PC-3 (cell line): ENCODE data around the gene RND3. TPM values are rescaled to one million over a fixed set of nuclear protein-coding genes. Genes with fewer than 3 reads are reported as not detected.

Experiments used
- ATAC-seq: fragments of 200-7000 bp; cut with Tn5 transposase; 2 replicates; pipeline ENCODE4 v1.9.1; 2020; ENCODE audit warnings: mild to moderate bottlenecking, moderate library complexity
- BruUV-seq: library from RNA; stranded (reverse); fragments of 400-500 nt; replicated peaks from 2 replicates; lab custom pipeline; 2021; lab: Mats Ljungman, UMichigan
- CTCF ChIA-PET: fragments of 300-600 bp; sonication (Branson Sonifier 250); formaldehyde crosslinking; loops from one replicate; lab custom pipeline; 2022; ENCODE audit warnings: antibody characterized with exemption; lab: Charles Lee
- POLR2A ChIA-PET: fragments of 300-600 bp; sonication (Branson Sonifier 250); formaldehyde crosslinking; loops from one replicate; lab custom pipeline; 2022; ENCODE audit warnings: antibody characterized with exemption; ENCODE audit not compliant: unreplicated experiment; lab: Charles Lee
- DNase-seq: peaks from one replicate; pipeline ENCODE4 v3.0.0-alpha.2; 2015
- H2AFZ ChIP-seq: fragments of 300-600 bp; sonication (generic); 2 replicates; pipeline ENCODE4 v1.6.0; 2016; ENCODE audit warnings: antibody characterized with exemption, low read length
- H3F3A ChIP-seq: fragments of 300-600 bp; sonication (generic); one replicate; pipeline ENCODE4 v1.6.0; 2017; ENCODE audit warnings: antibody characterized with exemption, low read length, control low read depth, mild to moderate bottlenecking; ENCODE audit not compliant: unreplicated experiment
- H3K27ac ChIP-seq: fragments of 300-600 bp; sonication (generic); 2 replicates; pipeline ENCODE4 v1.5.1; 2016; ENCODE audit warnings: mild to moderate bottlenecking, low read length
- H3K27me3 ChIP-seq: fragments of 300-600 bp; sonication (generic); 2 replicates; pipeline ENCODE4 v1.6.1; 2016; ENCODE audit warnings: low read length, mixed read lengths
- H3K36me3 ChIP-seq: fragments of 300-600 bp; sonication (generic); 2 replicates; pipeline ENCODE4 v1.6.1; 2016; ENCODE audit warnings: low read depth, mixed run types, low read length, mixed read lengths
- H3K4me1 ChIP-seq: fragments of 300-600 bp; sonication (generic); 2 replicates; pipeline ENCODE4 v1.5.1; 2016; ENCODE audit warnings: low read length; ENCODE audit not compliant: insufficient read depth
- H3K4me2 ChIP-seq: fragments of 300-600 bp; sonication (generic); 2 replicates; pipeline ENCODE4 v1.6.0; 2016; ENCODE audit warnings: low read length
- H3K4me3 ChIP-seq: fragments of 300-600 bp; sonication (generic); 2 replicates; pipeline ENCODE4 v1.5.1; 2016; ENCODE audit warnings: mild to moderate bottlenecking, low read length, mixed read lengths
- H3K79me2 ChIP-seq: fragments of 300-600 bp; sonication (generic); 2 replicates; pipeline ENCODE4 v1.6.1; 2017; ENCODE audit warnings: low read length, mixed read lengths
- H3K9ac ChIP-seq: fragments of 300-600 bp; sonication (generic); 2 replicates; pipeline ENCODE4 v1.6.0; 2016; ENCODE audit warnings: mild to moderate bottlenecking, low read length
- H3K9me2 ChIP-seq: fragments of 300-600 bp; sonication (generic); replicated peaks from 2 replicates; pipeline ENCODE4 v1.6.1; 2016; ENCODE audit warnings: mixed run types, low read length, mixed read lengths
- H3K9me3 ChIP-seq: fragments of 300-600 bp; sonication (generic); 2 replicates; pipeline ENCODE4 v1.6.1; 2016; ENCODE audit warnings: low read length, mixed read lengths
- H4K20me1 ChIP-seq: fragments of 300-600 bp; sonication (generic); 2 replicates; pipeline ENCODE4 v1.6.1; 2016; ENCODE audit warnings: low read length, mixed read lengths
- CTCF ChIP-seq: fragments of 300-600 bp; sonication (generic); conservative IDR thresholded peaks from 2 replicates; pipeline ENCODE4 v1.5.1; 2017; ENCODE audit warnings: antibody characterized with exemption, low read depth, mild to moderate bottlenecking, low read length
- EZH2 ChIP-seq: fragments of 300-600 bp; sonication (generic); IDR thresholded peaks from one replicate; pipeline ENCODE4 v1.6.1; 2017; ENCODE audit warnings: antibody characterized with exemption, mild to moderate bottlenecking, low read length; ENCODE audit not compliant: unreplicated experiment
- EZH2phosphoT487 ChIP-seq: fragments of 300-600 bp; sonication (generic); IDR thresholded peaks from 2 replicates; pipeline ENCODE4 v1.6.1; 2018; ENCODE audit warnings: mild to moderate bottlenecking, antibody characterized with exemption, low read length, borderline replicate concordance
- intact Hi-C: fragments of 100-400 bp; cut with micrococcal nuclease; formaldehyde crosslinking; loops from 2 replicates; pipeline ENCODE4 v1.9.0; 2023
- total RNA-seq: library from RNA; depleted of rRNA; stranded (reverse); fragments of >200 nt; gene quantifications from 2 replicates; pipeline ENCODE4 v1.2.3, GENCODE V29; 2014

Gene RND3
- total RNA-seq, 1 experiment from 2014 or later, result 201 TPM

- POLR2A ChIA-PET, result interaction anchor here (0.7 kb wide), 1 partner anchor 149 kb away, joined by 3 read pairs; no protein-coding TSS in a partner anchor
- intact Hi-C loops, result loop anchor here (2.0 to 5.0 kb wide), 2 partner anchors 279 to 700 kb away; no protein-coding TSS in a partner anchor
- TF ChIP-seq EZH2phosphoT487, result no peak
- no peak for TF ChIP-seq EZH2
- peaks cover 59% of the 10 kb centered on the region for H3K4me1 ChIP-seq
- DNase-seq (peak; percentile 27), ATAC-seq (peak; percentile 1; the same call in 1 of the 2 replicates)
- peaks cover 44% of the 10 kb centered on the region for H3K36me3 ChIP-seq
- peaks cover 41% of the 10 kb centered on the region for H3K79me2 ChIP-seq
- H3K4me3 ChIP-seq, result no peak overlapping the region
- peaks cover 41% of the 10 kb centered on the region for H4K20me1 ChIP-seq
- H3F3A ChIP-seq, result peaks cover 13% of the 10 kb centered on the region
- peak overlapping the region; percentile 16 for H3K27ac ChIP-seq
- H3K9me3 ChIP-seq, result no peaks in the 10 kb centered on the region
- H3K9me2 ChIP-seq, result no peaks in the 10 kb centered on the region
- no peak overlapping the region for H3K9ac ChIP-seq
- H2AFZ ChIP-seq, result no peak overlapping the region
- CTCF ChIA-PET, result no interaction called here
- no peak overlapping the region for H3K4me2 ChIP-seq
- no TSS peak for BruUV-seq
- no peaks in the 10 kb centered on the region for H3K27me3 ChIP-seq
Observed at GRCh38 chr2:150467621-150467963, 19.9 kb downstream of the RND3 start.

- peak; percentile 7 for ATAC-seq
Observed at GRCh38 chr2:150466741-150467620, 20.5 kb downstream of the RND3 start.

More at GRCh38 chr2:150466741-150467620, 20.5 kb downstream of the RND3 start:
- no TSS peak for BruUV-seq
- intact Hi-C loops, result loop anchor here (2.0 to 5.0 kb wide), 2 partner anchors 278 to 700 kb away; no protein-coding TSS in a partner anchor
- H3K27me3 ChIP-seq, result no peaks in the 10 kb centered on the region
- peak; percentile 63 for DNase-seq
- no peaks in the 10 kb centered on the region for H3K9me3 ChIP-seq
- H4K20me1 ChIP-seq, result peaks cover 34% of the 10 kb centered on the region
- no peaks in the 10 kb centered on the region for H3K9me2 ChIP-seq
- H3K9ac ChIP-seq, result no peak overlapping the region
- H3K36me3 ChIP-seq, result peaks cover 38% of the 10 kb centered on the region
- H3K4me2 ChIP-seq, result no peak overlapping the region
- POLR2A ChIA-PET, result no interaction called here
- no peak overlapping the region for H2AFZ ChIP-seq
- H3K4me1 ChIP-seq, result peaks cover 56% of the 10 kb centered on the region
- peaks cover 13% of the 10 kb centered on the region for H3F3A ChIP-seq
- H3K27ac ChIP-seq, result peak overlapping the region; percentile 16
- H3K4me3 ChIP-seq, result no peak overlapping the region
- TF ChIP-seq CTCF, result no peak
- no peak for TF ChIP-seq EZH2
- TF ChIP-seq EZH2phosphoT487, result no peak
- peaks cover 35% of the 10 kb centered on the region for H3K79me2 ChIP-seq
- CTCF ChIA-PET, result no interaction called here
